Measurements from ENCODE around the gene BMX.

The BMX gene

DNA sequence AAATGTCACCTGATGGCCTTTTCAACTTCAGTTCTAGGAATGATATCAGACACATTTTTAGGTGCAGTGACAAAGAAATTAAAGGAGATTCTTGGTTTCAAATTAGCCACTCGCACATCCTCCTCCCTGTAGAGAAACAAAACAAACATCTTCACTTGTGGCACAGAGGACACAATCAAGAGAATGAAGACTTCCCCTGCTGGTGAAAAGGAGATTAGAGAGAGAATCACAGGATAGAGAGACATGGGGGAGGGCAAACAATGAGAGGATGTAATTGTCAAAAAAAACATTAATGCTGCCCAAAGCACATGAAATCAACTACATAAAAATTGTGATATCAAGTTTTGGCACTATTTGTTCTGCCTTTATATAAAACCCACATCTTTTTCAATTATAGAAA is 65.6 kb downstream of the BMX start:
- no peak for DNase-seq (ENCODE audit: insufficient read length, low spot score)
- TF ChIP-seq, protein P1, sequence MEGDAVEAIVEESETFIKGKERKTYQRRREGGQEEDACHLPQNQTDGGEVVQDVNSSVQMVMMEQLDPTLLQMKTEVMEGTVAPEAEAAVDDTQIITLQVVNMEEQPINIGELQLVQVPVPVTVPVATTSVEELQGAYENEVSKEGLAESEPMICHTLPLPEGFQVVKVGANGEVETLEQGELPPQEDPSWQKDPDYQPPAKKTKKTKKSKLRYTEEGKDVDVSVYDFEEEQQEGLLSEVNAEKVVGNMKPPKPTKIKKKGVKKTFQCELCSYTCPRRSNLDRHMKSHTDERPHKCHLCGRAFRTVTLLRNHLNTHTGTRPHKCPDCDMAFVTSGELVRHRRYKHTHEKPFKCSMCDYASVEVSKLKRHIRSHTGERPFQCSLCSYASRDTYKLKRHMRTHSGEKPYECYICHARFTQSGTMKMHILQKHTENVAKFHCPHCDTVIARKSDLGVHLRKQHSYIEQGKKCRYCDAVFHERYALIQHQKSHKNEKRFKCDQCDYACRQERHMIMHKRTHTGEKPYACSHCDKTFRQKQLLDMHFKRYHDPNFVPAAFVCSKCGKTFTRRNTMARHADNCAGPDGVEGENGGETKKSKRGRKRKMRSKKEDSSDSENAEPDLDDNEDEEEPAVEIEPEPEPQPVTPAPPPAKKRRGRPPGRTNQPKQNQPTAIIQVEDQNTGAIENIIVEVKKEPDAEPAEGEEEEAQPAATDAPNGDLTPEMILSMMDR (IDR thresholded peaks at IDR 0.05; ENCODE audit: insufficient read depth, missing control alignments): no peak
- no peak for FAIRE-seq

DNA sequence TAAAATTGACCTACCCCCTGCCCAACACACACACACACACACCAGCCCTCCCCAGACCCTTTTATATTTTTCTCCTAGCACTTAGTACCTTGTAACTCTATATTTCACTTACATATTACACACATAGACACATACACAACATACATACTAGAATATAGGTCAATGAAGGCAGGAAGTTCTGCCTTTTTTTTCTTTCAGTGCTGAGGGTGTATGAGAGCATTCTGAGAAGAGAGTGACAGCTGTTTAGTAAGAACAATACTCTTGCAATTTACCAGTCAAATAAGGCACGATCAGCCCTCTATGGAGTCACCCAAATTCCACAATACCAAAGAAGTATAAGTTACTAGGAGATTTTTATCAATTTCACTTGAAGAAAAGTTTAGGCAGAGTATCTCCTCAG is 66.7 kb downstream of the BMX start:
- TF ChIP-seq, protein P1 (IDR thresholded peaks at IDR 0.05; ENCODE audit: insufficient read depth, missing control alignments): no peak
- DNase-seq (ENCODE audit: insufficient read length, low spot score) (no peak), FAIRE-seq (no peak)

DNA sequence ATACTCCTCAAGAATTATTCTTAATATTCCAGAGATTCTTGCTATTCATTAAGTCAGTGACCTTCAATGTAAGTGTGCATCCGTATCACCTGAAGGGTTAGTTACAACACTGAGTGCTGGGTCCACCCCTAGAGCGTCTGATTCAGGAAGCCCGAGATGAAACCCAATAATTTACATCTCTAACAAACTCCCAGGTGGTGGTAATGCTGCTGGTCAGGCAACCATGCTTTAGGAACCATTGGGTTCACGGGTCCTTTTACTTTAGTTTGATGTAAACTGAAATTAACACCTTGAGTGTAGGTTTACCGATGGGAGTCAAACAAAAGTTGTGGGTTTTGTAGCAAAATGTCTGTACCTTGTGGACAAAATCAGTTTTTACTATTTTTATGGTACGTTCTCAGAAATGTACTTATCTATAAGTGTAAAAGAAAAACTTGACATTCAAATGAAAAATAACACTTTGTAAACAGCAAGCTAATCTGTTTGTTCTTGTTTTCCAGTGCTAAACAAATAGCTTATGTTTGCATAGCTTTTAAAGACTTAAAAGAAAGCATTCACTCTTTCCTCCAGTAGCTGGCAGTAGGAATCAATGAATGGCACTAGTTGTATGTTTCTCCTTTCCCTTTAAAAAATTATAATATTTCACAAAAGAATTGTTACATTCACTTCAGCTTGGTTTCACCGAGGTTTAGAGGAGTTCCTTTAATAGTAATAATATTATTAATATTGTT is 67.4 kb downstream of the BMX start:
- TF ChIP-seq, protein P1 (IDR thresholded peaks at IDR 0.05; ENCODE audit: insufficient read depth, missing control alignments): no peak
- DNase-seq (ENCODE audit: insufficient read length, low spot score): no peak
- FAIRE-seq: no peak

DNA sequence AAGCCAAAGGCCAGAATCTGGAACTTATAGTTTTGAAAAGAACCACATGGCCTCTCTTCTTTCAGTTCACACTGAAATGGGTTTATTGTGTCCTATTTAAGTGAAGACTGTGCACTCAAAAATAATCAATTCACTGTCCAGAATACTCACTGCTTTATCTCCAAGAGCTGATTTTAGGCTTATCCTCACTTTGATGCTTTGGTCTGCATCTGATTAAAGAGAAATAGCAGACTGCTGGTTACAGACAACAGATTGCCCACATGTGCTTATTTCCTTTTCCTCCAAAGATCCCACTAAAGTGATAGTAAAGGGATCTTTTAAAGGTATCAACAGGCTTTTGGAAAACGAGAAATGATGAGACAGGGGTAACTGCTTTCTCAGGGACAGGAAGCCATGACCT is 69.5 kb downstream of the BMX start:
- FAIRE-seq: peak; percentile 84
- TF ChIP-seq, protein P1 (IDR thresholded peaks at IDR 0.05; ENCODE audit: insufficient read depth, missing control alignments): no peak
- no peak for DNase-seq (ENCODE audit: insufficient read length, low spot score)

DNA sequence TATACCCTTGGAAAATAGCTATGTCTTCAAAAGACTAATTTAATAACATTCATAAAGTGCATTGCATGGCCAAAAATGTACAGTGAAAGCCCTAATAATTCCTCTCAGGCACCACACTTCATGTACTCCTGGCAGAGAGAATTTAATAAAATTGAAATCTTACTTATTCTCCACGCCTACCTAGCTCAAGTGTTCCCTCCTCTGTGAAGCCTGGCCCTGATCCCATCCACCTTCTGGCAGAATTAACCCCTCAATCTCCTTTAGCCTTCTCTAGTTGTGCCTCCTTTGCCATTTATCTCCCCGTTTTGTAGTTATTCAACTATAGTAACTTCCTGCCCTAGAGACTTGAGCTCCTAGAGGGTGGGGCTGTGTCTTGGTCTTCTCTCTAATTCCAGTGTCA is 73.4 kb downstream of the BMX start:
- DNase-seq (ENCODE audit: insufficient read length, low spot score) (no peak), FAIRE-seq (no peak)
- TF ChIP-seq, protein P1 (IDR thresholded peaks at IDR 0.05; ENCODE audit: insufficient read depth, missing control alignments): no peak

DNA sequence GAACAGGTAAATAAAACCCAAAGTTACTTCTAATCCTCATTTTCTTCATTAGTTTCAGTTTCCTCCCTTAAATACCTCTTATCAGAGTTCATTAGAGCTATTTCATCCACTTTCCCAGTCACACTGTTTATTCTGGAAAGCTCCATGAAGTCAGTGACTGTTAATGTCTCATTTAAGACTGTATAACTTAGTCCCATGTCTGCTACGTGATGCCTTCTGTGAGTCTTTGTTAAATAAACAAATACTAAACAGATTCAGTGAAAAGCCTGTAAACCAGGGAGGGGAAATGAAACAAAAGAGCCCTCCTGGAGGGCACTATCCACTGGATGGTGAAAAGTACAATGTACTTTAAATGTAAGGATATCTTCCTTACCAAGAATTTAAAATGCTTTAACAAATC is 75.4 kb downstream of the BMX start:
- no peak for FAIRE-seq
- TF ChIP-seq, protein P1 (IDR thresholded peaks at IDR 0.05; ENCODE audit: insufficient read depth, missing control alignments): no peak
- no peak for DNase-seq (ENCODE audit: insufficient read length, low spot score)

All from D721Med (cell line).